Endothelial cell (in vitro differentiated cells): ENCODE data around the gene ZMYM4. TPM values are rescaled to one million over a fixed set of nuclear protein-coding genes. Genes with fewer than 3 reads are reported as not detected.

Source experiments
- DNase-seq: peaks from one replicate; pipeline ENCODE4 v3.0.0; 2021; ENCODE audit warnings: low spot score
- H3K27ac Mint-ChIP-seq: one replicate; pipeline ENCODE4 v1.8.0; 2021; ENCODE audit warnings: mixed read lengths, inconsistent platforms; ENCODE audit not compliant: unreplicated experiment
- H3K27me3 Mint-ChIP-seq: one replicate; pipeline ENCODE4 v1.8.0; 2021; ENCODE audit warnings: mild to moderate bottlenecking, moderate library complexity, mixed read lengths, inconsistent platforms; ENCODE audit not compliant: unreplicated experiment
- H3K36me3 Mint-ChIP-seq: one replicate; pipeline ENCODE4 v1.8.0; 2021; ENCODE audit warnings: mild to moderate bottlenecking, low read depth, mixed read lengths, inconsistent platforms; ENCODE audit not compliant: unreplicated experiment
- H3K4me1 Mint-ChIP-seq: one replicate; pipeline ENCODE4 v1.8.0; 2021; ENCODE audit warnings: mild to moderate bottlenecking, mixed read lengths, inconsistent platforms; ENCODE audit not compliant: unreplicated experiment
- H3K4me3 Mint-ChIP-seq: one replicate; pipeline ENCODE4 v1.8.0; 2021; ENCODE audit warnings: mild to moderate bottlenecking, mixed read lengths, inconsistent platforms; ENCODE audit not compliant: unreplicated experiment
- H3K9me3 Mint-ChIP-seq: one replicate; pipeline ENCODE4 v1.8.0; 2021; ENCODE audit warnings: mixed read lengths, inconsistent platforms; ENCODE audit not compliant: unreplicated experiment
- CTCF ChIP-seq: fragments of 200-600 bp; sonication (generic); IDR thresholded peaks from one replicate; pipeline ENCODE4 v1.5.0; 2021; ENCODE audit warnings: antibody characterized with exemption; ENCODE audit not compliant: unreplicated experiment
- total RNA-seq: library from RNA; stranded (reverse); fragmentation: NEBNext Ultra II Directional; extraction: Animal tissue kit (Norgen Biotek cat#: 25700); gene quantifications from one replicate; pipeline ENCODE4 v1.2.1, GENCODE V29; 2021; ENCODE audit not compliant: unreplicated experiment

Gene ZMYM4
- total RNA-seq, 1 donor from 2014 or later, result 102 TPM

GRCh38 chr1:35247256-35247655 is 21.3 kb upstream of the ZMYM4 start:
- H3K36me3 Mint-ChIP-seq, result no peaks in the 10 kb centered on the region

GRCh38 chr1:35253941-35254340 is 14.6 kb upstream of the ZMYM4 start:
- Mint-ChIP-seq H3K27ac (no peak overlapping the region), H3K36me3 (no peaks in the 10 kb centered on the region), H3K4me3 (no peak overlapping the region), H3K27me3 (no peaks in the 10 kb centered on the region), H3K4me1 (no peaks in the 10 kb centered on the region), H3K9me3 (no peaks in the 10 kb centered on the region)
- no peak for DNase-seq
- no peak for TF ChIP-seq CTCF

More at GRCh38 chr1:35247256-35247655, 21.3 kb upstream of the ZMYM4 start:
- Mint-ChIP-seq H3K27ac (no peak overlapping the region), H3K4me1 (no peaks in the 10 kb centered on the region), H3K4me3 (no peak overlapping the region), H3K9me3 (no peaks in the 10 kb centered on the region), H3K27me3 (peaks cover 1% of the 10 kb centered on the region)
- no peak for DNase-seq
- TF ChIP-seq CTCF, result no peak

GRCh38 chr1:35255276-35255675 is 13.2 kb upstream of the ZMYM4 start:
- Mint-ChIP-seq H3K27ac (no peak overlapping the region), H3K27me3 (no peaks in the 10 kb centered on the region), H3K36me3 (no peaks in the 10 kb centered on the region), H3K4me3 (no peak overlapping the region), H3K9me3 (no peaks in the 10 kb centered on the region), H3K4me1 (no peaks in the 10 kb centered on the region)
- no peak for DNase-seq
- no peak for TF ChIP-seq CTCF

- H3K27ac Mint-ChIP-seq, result no peak overlapping the region
Measured at GRCh38 chr1:35259561-35259960, 8.9 kb upstream of the ZMYM4 start.

More at GRCh38 chr1:35259561-35259960, 8.9 kb upstream of the ZMYM4 start:
- H3K36me3 Mint-ChIP-seq, result no peaks in the 10 kb centered on the region
- no peaks in the 10 kb centered on the region for H3K9me3 Mint-ChIP-seq
- DNase-seq, result no peak
- H3K4me1 Mint-ChIP-seq, result peaks cover 2% of the 10 kb centered on the region
- no peak for TF ChIP-seq CTCF
- no peaks in the 10 kb centered on the region for H3K27me3 Mint-ChIP-seq
- no peak overlapping the region for H3K4me3 Mint-ChIP-seq
